H1 (cell line): ENCODE measurements around the gene POLR2J. TPM values are rescaled to one million over a fixed set of nuclear protein-coding genes. Genes with fewer than 3 reads are reported as not detected.

Experiments used
- CTCF ChIA-PET: fragments of 300-600 bp; sonication (Branson Sonifier 250); formaldehyde crosslinking; loops from one replicate; lab custom pipeline; 2021; ENCODE audit not compliant: partially characterized antibody; lab: Charles Lee
- POLR2A ChIA-PET: fragments of 300-600 bp; sonication (Branson Sonifier 250); formaldehyde crosslinking; loops from one replicate; lab custom pipeline; 2021; ENCODE audit warnings: inconsistent platforms; ENCODE audit not compliant: partially characterized antibody; lab: Charles Lee
- DNase-seq, 2 experiments: peaks; one replicate each; pipeline versions ENCODE4 v3.0.0 to v3.0.0-alpha.2; 2010 to 2022; ENCODE audit warnings: low spot score in 2 of 2, low read depth in 1 of 2, mixed read lengths in 1 of 2
- FAIRE-seq: peaks from 2 replicates; lab custom pipeline; 2011; peaks lifted over from hg19 to GRCh38; lab: Jason Lieb, UNC
- H2AFZ ChIP-seq: 2 replicates; pipeline ENCODE4 v1.8.1; 2012; ENCODE audit warnings: low read length, inconsistent platforms
- H2AK5ac ChIP-seq: 2 replicates; pipeline ENCODE4 v1.6.1; 2013; ENCODE audit warnings: low read depth, low read length
- H2BK120ac ChIP-seq: replicated peaks from 2 replicates; pipeline ENCODE3; 2013; ENCODE audit warnings: low read depth, low read length, inconsistent platforms
- H2BK12ac ChIP-seq: 2 replicates; pipeline ENCODE4 v1.6.1; 2013; ENCODE audit warnings: low read depth, low read length
- H2BK15ac ChIP-seq: 2 replicates; pipeline ENCODE4 v1.6.1; 2013; ENCODE audit warnings: low read length
- H2BK20ac ChIP-seq: 2 replicates; pipeline ENCODE4 v1.6.1; 2013; ENCODE audit warnings: low read length
- H2BK5ac ChIP-seq: 2 replicates; pipeline ENCODE4 v1.6.1; 2013; ENCODE audit warnings: low read depth, low read length
- H3K14ac ChIP-seq: 2 replicates; pipeline ENCODE4 v1.6.1; 2013; ENCODE audit warnings: inconsistent platforms; ENCODE audit not compliant: insufficient read length
- H3K18ac ChIP-seq: 2 replicates; pipeline ENCODE4 v1.6.1; 2013; ENCODE audit warnings: low read length; ENCODE audit errors: extremely low read depth
- H3K23ac ChIP-seq: 2 replicates; pipeline ENCODE4 v1.6.1; 2013; ENCODE audit warnings: inconsistent platforms; ENCODE audit not compliant: insufficient read length
- H3K23me2 ChIP-seq: 2 replicates; pipeline ENCODE4 v1.6.1; 2013; ENCODE audit warnings: low read depth, low read length
- H3K27ac ChIP-seq: 2 replicates; pipeline ENCODE4 v1.6.1; 2011; ENCODE audit warnings: low read depth, low read length, inconsistent platforms
- H3K27me3 ChIP-seq, 4 experiments: replicated peaks in 1 of 4; 1 replicate in 1 of 4; 2 replicates in 3 of 4; pipeline versions ENCODE4 v1.6.1 to v1.8.1; 2011 to 2013; ENCODE audit warnings: low read length in 3 of 4, mild to moderate bottlenecking in 3 of 4, inconsistent platforms in 2 of 4, mixed read lengths in 2 of 4, moderate library complexity in 1 of 4; ENCODE audit not compliant: control insufficient read depth in 3 of 4, insufficient read depth in 3 of 4; ENCODE audit errors: extremely low read depth in 1 of 4
- H3K36me3 ChIP-seq, 4 experiments: 2 replicates each; pipeline versions ENCODE4 v1.6.1 to v1.8.1; 2011 to 2013; ENCODE audit warnings: mild to moderate bottlenecking in 4 of 4, low read length in 3 of 4, moderate library complexity in 2 of 4, control low read depth in 1 of 4, inconsistent platforms in 1 of 4; ENCODE audit not compliant: insufficient read depth in 4 of 4, control insufficient read depth in 2 of 4
- H3K4ac ChIP-seq: replicated peaks from 2 replicates; pipeline ENCODE3; 2013; ENCODE audit warnings: low read length, low read depth, mixed read lengths, inconsistent platforms; ENCODE audit not compliant: insufficient read length
- H3K4me1 ChIP-seq, 4 experiments: replicated peaks in 1 of 4; 1 replicate in 1 of 4; 2 replicates in 3 of 4; pipeline versions ENCODE4 v1.6.1 to v1.8.1; 2011 to 2013; ENCODE audit warnings: low read length in 3 of 4, inconsistent platforms in 2 of 4, mixed read lengths in 1 of 4; ENCODE audit not compliant: insufficient read depth in 4 of 4, control insufficient read depth in 3 of 4
- H3K4me2 ChIP-seq, 2 experiments: 2 replicates each; pipeline versions ENCODE4 v1.6.1 to v1.8.1; 2011 to 2013; ENCODE audit warnings: low read depth in 2 of 2, low read length in 2 of 2, control low read depth in 1 of 2, inconsistent platforms in 1 of 2, mild to moderate bottlenecking in 1 of 2; ENCODE audit not compliant: insufficient read depth in 1 of 2
- H3K4me3 ChIP-seq, 4 experiments: fragments of 200-600, 300-600 bp in 1 of 4; sonication (generic), shearing (Covaris generic), sonication (Bioruptor Twin) in 1 of 4; 2 replicates each; pipeline versions ENCODE4 v1.5.1 to v1.8.1; 2011 to 2016; ENCODE audit warnings: low read length in 4 of 4, low read depth in 3 of 4, control low read depth in 2 of 4, inconsistent platforms in 2 of 4, mild to moderate bottlenecking in 2 of 4, mixed read lengths in 1 of 4, moderate library complexity in 1 of 4; ENCODE audit not compliant: insufficient read depth in 2 of 4; ENCODE audit errors: extremely low read depth in 1 of 4
- H3K56ac ChIP-seq: replicated peaks from 2 replicates; pipeline ENCODE3; 2013; ENCODE audit warnings: low read depth, mild to moderate bottlenecking, mixed read lengths, low read length, inconsistent platforms; ENCODE audit not compliant: insufficient read length
- H3K79me1 ChIP-seq: 2 replicates; pipeline ENCODE4 v1.6.1; 2013; ENCODE audit warnings: low read depth, low read length, control low read depth
- H3K79me2 ChIP-seq, 2 experiments: 2 replicates each; pipeline versions ENCODE4 v1.6.1 to v1.8.1; 2012 to 2013; ENCODE audit warnings: low read length in 2 of 2, mild to moderate bottlenecking in 2 of 2, inconsistent platforms in 1 of 2; ENCODE audit not compliant: insufficient read depth in 2 of 2, control insufficient read depth in 1 of 2
- H3K9ac ChIP-seq, 4 experiments: replicated peaks in 1 of 4; 1 replicate in 1 of 4; 2 replicates in 3 of 4; pipeline versions ENCODE4 v1.6.1 to v1.8.1; 2011 to 2013; ENCODE audit warnings: low read depth in 3 of 4, low read length in 3 of 4, control low read depth in 2 of 4, mild to moderate bottlenecking in 2 of 4, moderate library complexity in 2 of 4, inconsistent platforms in 1 of 4; ENCODE audit errors: extremely low read depth in 1 of 4
- H3K9me3 ChIP-seq, 2 experiments: 2 replicates each; pipeline versions ENCODE4 v1.6.1 to v1.8.1; 2012 to 2013; ENCODE audit warnings: mild to moderate bottlenecking in 2 of 2, moderate library complexity in 2 of 2, control low read depth in 1 of 2, inconsistent platforms in 1 of 2, low read depth in 1 of 2, low read length in 1 of 2, mixed read lengths in 1 of 2; ENCODE audit not compliant: insufficient read depth in 2 of 2
- H4K20me1 ChIP-seq, 2 experiments: replicated peaks in 1 of 2; 2 replicates each; pipeline versions ENCODE3 to v1.8.1; 2011 to 2013; ENCODE audit warnings: inconsistent platforms in 2 of 2, low read length in 2 of 2, mild to moderate bottlenecking in 1 of 2; ENCODE audit not compliant: insufficient read depth in 2 of 2, control insufficient read depth in 1 of 2
- H4K5ac ChIP-seq: 2 replicates; pipeline ENCODE4 v1.6.1; 2013; ENCODE audit warnings: low read length, low read depth, mixed read lengths, inconsistent platforms; ENCODE audit not compliant: insufficient read length
- H4K8ac ChIP-seq: 2 replicates; pipeline ENCODE4 v1.8.0; 2013; ENCODE audit warnings: mild to moderate bottlenecking, moderate library complexity, low read length, inconsistent platforms; ENCODE audit not compliant: insufficient read depth; ENCODE audit errors: extremely low read depth
- H4K91ac ChIP-seq: replicated peaks from 2 replicates; pipeline ENCODE3; 2013; ENCODE audit warnings: low read length, mixed read lengths, inconsistent platforms; ENCODE audit not compliant: insufficient read length
- ATF3 ChIP-seq: IDR thresholded peaks from 2 replicates; pipeline ENCODE4 v1.6.1; 2011; ENCODE audit warnings: low read depth, mild to moderate bottlenecking, low read length; ENCODE audit not compliant: insufficient read depth
- CTBP2 ChIP-seq: IDR thresholded peaks from 2 replicates; pipeline ENCODE4 v1.7.0; 2011; ENCODE audit warnings: borderline replicate concordance, mild to moderate bottlenecking, moderate library complexity, mixed read lengths, low read length; ENCODE audit not compliant: insufficient read depth, insufficient read length
- POLR2A ChIP-seq, 2 experiments: IDR thresholded peaks; 1 replicate in 1 of 2; 2 replicates in 1 of 2; pipeline ENCODE4 v1.6.1; 2011; ENCODE audit warnings: low read depth in 2 of 2, low read length in 2 of 2, mild to moderate bottlenecking in 2 of 2; ENCODE audit errors: control extremely low read depth in 1 of 2
- POLR2AphosphoS5 ChIP-seq: IDR thresholded peaks from 2 replicates; pipeline ENCODE4 v1.6.1; 2011; ENCODE audit warnings: low read depth, low read length
- WGBS, 2 experiments: shearing (Covaris generic) in 1 of 2; methylation state at CpG; one replicate each; pipeline versions ENCODE4 v1.1.6 to v1.1.7; 2013 to 2015; ENCODE audit warnings: low lambda C conversion rate in 2 of 2, mixed read lengths in 2 of 2, inconsistent platforms in 1 of 2, low coverage in 1 of 2, missing lambda C conversion rate in 1 of 2; ENCODE audit not compliant: insufficient replicate concordance in 2 of 2, insufficient coverage in 1 of 2, insufficient read length in 1 of 2; ENCODE audit errors: extremely low coverage in 1 of 2, missing lambda C conversion rate in 1 of 2; 5-methylcytosine and 5-hydroxymethylcytosine counted together
- polyA plus RNA-seq, 7 experiments: library from polyadenylated mRNA; depleted of rRNA in 3 of 7; stranded (reverse) in 5 of 7; unstranded in 2 of 7; fragments of >200 nt in 5 of 7; fragments of 200-250 nt in 2 of 7; gene quantifications; 1 replicate in 5 of 7; 2 replicates in 1 of 7; 4 replicates in 1 of 7; pipeline versions ENCODE4 v1.2.1 to v1.2.3, GENCODE V29; 2011 to 2013; ENCODE audit warnings: missing spikeins in 2 of 7, mixed read lengths in 2 of 7
- total RNA-seq: library from RNA; stranded (reverse); fragmentation: NEBNext Ultra II Directional; extraction: Animal tissue kit (Norgen Biotek cat#: 25700); gene quantifications from 2 replicates; pipeline ENCODE4 v1.2.1, GENCODE V29; 2021

POLR2J gene
- total and polyA plus RNA-seq, 2 of the 8 experiments (the other 6 are each of a cell fraction or from before 2014, with no cell fraction given): 54.1 to 113 TPM

DNA sequence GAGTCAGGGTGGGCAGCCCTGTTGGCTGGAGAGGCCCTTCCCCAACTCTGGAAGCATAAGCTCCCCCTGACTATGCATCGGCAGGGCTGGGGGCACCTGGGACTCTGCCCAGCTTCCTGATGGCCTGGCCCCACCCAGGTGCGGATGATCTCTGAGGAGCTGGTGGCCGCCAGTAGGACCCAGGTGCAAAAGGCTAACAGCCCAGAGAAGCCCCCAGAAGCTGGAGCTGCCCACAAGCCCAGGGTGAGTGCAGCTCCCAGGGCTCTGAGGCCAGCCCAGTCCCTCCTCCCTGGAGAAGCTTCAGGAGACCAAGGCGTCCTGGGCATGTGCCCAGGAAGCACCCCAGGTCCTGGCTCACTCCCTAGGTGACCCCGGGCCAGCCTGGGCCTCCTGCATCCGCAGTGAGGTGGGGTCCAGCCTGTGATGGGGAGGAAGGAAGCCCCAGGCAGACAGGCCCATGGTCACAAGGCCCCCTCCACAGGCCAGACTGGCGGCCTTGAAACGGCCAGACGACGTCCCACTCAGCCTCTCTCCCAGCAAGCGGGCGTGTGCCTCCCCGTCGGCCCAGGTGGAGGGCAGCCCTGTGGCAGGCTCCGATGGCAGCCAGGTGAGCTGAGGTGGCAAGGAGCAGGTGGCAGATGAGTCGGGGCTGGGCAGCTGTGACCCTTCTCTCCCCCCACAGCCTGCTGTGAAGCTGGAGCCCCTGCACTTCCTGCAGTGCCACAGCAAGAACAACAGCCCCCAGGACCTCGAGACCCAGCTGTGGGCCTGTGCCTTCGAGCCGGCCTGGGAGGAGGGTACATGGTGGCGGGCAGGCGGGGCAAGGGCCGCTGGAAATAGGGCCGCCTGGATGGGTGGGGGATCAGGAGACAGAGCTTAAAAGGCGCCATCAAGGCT is 10.9 kb downstream of the POLR2J start:
- Histone ChIP-seq H3K56ac (no peak overlapping the region), H4K91ac (no peak overlapping the region), H2BK20ac (no peak overlapping the region), H3K18ac (no peak overlapping the region), H3K4ac (no peak overlapping the region), H2AFZ (no peak overlapping the region), H3K27me3 (no peaks in the 10 kb centered on the region; a peak in 1 of 7 replicates), H2BK5ac (no peak overlapping the region), H2AK5ac (no peak overlapping the region), H3K36me3 (peaks cover 0 to 9% (median 3%) of the 10 kb centered on the region in 4 experiments; a peak in 5 of 8 replicates), H3K79me1 (peaks cover 3% of the 10 kb centered on the region; the same call in 1 of the 2 replicates), H4K20me1 (peaks cover 0 to 11% of the 10 kb centered on the region in 2 experiments), H3K4me1 (peaks cover 0 to 10% (median 1%) of the 10 kb centered on the region in 4 experiments; a peak in 3 of 7 replicates), H3K4me2 (no peak overlapping the region), H3K79me2 (peaks cover 0 to 11% of the 10 kb centered on the region in 2 experiments; a peak in 2 of 4 replicates), H3K9ac (no peak overlapping the region), H2BK12ac (no peak overlapping the region), H2BK120ac (no peak overlapping the region), H3K23me2 (peaks cover 5% of the 10 kb centered on the region; the same call in 1 of the 2 replicates), H4K5ac (no peak overlapping the region), H4K8ac (no peak overlapping the region), H3K27ac (no peak overlapping the region), H3K23ac (no peak overlapping the region), H3K4me3 (no peak overlapping the region), H3K14ac (no peak overlapping the region), H3K9me3 (no peaks in the 10 kb centered on the region), H2BK15ac (no peak overlapping the region)
- WGBS, 2 experiments: 92% methylated on average over 20 of the region's 24 CpGs; no CpG with 5 or more reads in 1 of the 2 experiments
- CTCF ChIA-PET: interaction anchor here (0.6 to 2.1 kb wide), 9 partner anchors 9 to 925 kb away, joined by 3 to 10 read pairs (median 3); no protein-coding TSS in a partner anchor
- DNase-seq (no peak), FAIRE-seq (no peak)
- POLR2A ChIA-PET: interaction anchor here (3.5 kb wide), 1 partner anchor 15 kb away, joined by 11 read pairs; no protein-coding TSS in a partner anchor
- TF ChIP-seq POLR2A (IDR thresholded peaks at IDR 0.05; ENCODE audit: control extremely low read depth in 1 of 2, low read depth in 2 of 2, low read length in 2 of 2) (no peak), ATF3 (no peak), CTBP2 (no peak), POLR2AphosphoS5 (no peak)
- TF ChIP-seq, all 59 proteins: peak for 0
